GM21515 (cell line): ENCODE measurements around the gene PLCXD1.

Source experiments
- ATAC-seq: cut with Tn5 transposase; IDR thresholded peaks from one replicate; pipeline ENCODE4 v1.9.1; 2021; ENCODE audit not compliant: unreplicated experiment

PLCXD1 gene

GRCh38 chrX:333611-334311 is 52.6 kb downstream of the PLCXD1 start:
- no peak for ATAC-seq

GRCh38 chrX:334331-334891 is 53.2 kb downstream of the PLCXD1 start:
- ATAC-seq = no peak

GRCh38 chrX:334971-335757 is 54.0 kb downstream of the PLCXD1 start:
- ATAC-seq = no peak

GRCh38 chrX:335758-336155 is 54.6 kb downstream of the PLCXD1 start:
- no peak for ATAC-seq

GRCh38 chrX:336227-336626 is 55.0 kb downstream of the PLCXD1 start:
- ATAC-seq = no peak

GRCh38 chrX:337331-337831 is 56.2 kb downstream of the PLCXD1 start:
- no peak for ATAC-seq

GRCh38 chrX:338281-338835 is 57.2 kb downstream of the PLCXD1 start:
- ATAC-seq = no peak

GRCh38 chrX:338836-339400 is 57.7 kb downstream of the PLCXD1 start:
- ATAC-seq = no peak

GRCh38 chrX:340121-340520 is 58.9 kb downstream of the PLCXD1 start:
- ATAC-seq = no peak

GRCh38 chrX:340641-341423 is 59.7 kb downstream of the PLCXD1 start:
- no peak for ATAC-seq

- no peak for ATAC-seq
These were observed 60.4 kb downstream of the PLCXD1 start for GRCh38 chrX:341541-342101.

GRCh38 chrX:344371-344901 is 63.3 kb downstream of the PLCXD1 start:
- ATAC-seq = no peak

- ATAC-seq = no peak
These were observed 64.1 kb downstream of the PLCXD1 start for GRCh38 chrX:345020-345925.

GRCh38 chrX:346034-346813 is 65.0 kb downstream of the PLCXD1 start:
- no peak for ATAC-seq

- no peak for ATAC-seq
These were observed 66.4 kb downstream of the PLCXD1 start for GRCh38 chrX:347351-348117.

GRCh38 chrX:348461-349117 is 67.4 kb downstream of the PLCXD1 start:
- ATAC-seq = no peak

GRCh38 chrX:349196-349595 is 68.0 kb downstream of the PLCXD1 start:
- ATAC-seq = no peak
